Central memory CD8-positive, alpha-beta T cell (primary cell): Measurements from ENCODE around the gene TWIST2.

Experiments used
- ATAC-seq: fragments of 150-1000 bp; cut with Tn5 transposase; replicated peaks from 2 replicates; pipeline ENCODE4 v1.10.0; 2022; ENCODE audit warnings: mild to moderate bottlenecking, moderate FRiP score, moderate number of reproducible peaks; ENCODE audit not compliant: poor library complexity, severe bottlenecking; ENCODE audit errors: extremely low read depth
- DNase-seq, 2 donors: peaks; one replicate each; pipeline ENCODE4 v3.0.0; 2021; ENCODE audit warnings: low spot score in 2 of 2
- H3K27ac Mint-ChIP-seq: one replicate; pipeline ENCODE4 v1.8.0; 2022; ENCODE audit warnings: low read depth, mild to moderate bottlenecking, moderate library complexity, mixed read lengths
- H3K27me3 Mint-ChIP-seq: one replicate; pipeline ENCODE4 v1.8.0; 2022; ENCODE audit warnings: mixed read lengths
- H3K36me3 Mint-ChIP-seq: one replicate; pipeline ENCODE4 v1.8.0; 2022; ENCODE audit warnings: mild to moderate bottlenecking, moderate library complexity, mixed read lengths; ENCODE audit not compliant: insufficient read depth
- H3K4me1 Mint-ChIP-seq: one replicate; pipeline ENCODE4 v1.8.0; 2022; ENCODE audit warnings: mixed read lengths
- H3K4me3 Mint-ChIP-seq: one replicate; pipeline ENCODE4 v1.8.0; 2022; ENCODE audit warnings: mild to moderate bottlenecking, moderate library complexity, mixed read lengths
- H3K9me3 Mint-ChIP-seq: one replicate; pipeline ENCODE4 v1.8.0; 2022; ENCODE audit warnings: mixed read lengths

The TWIST2 gene

GRCh38 chr2:238854246-238854645 is 6.4 kb downstream of the TWIST2 start:
- no peak for DNase-seq
- no peak overlapping the region for H3K4me3 Mint-ChIP-seq
- no peak overlapping the region for H3K27ac Mint-ChIP-seq
- peaks cover 69% of the 10 kb centered on the region for H3K27me3 Mint-ChIP-seq
- no peaks in the 10 kb centered on the region for H3K36me3 Mint-ChIP-seq
- no peaks in the 10 kb centered on the region for H3K9me3 Mint-ChIP-seq
- no peak for ATAC-seq
- no peaks in the 10 kb centered on the region for H3K4me1 Mint-ChIP-seq

DNA sequence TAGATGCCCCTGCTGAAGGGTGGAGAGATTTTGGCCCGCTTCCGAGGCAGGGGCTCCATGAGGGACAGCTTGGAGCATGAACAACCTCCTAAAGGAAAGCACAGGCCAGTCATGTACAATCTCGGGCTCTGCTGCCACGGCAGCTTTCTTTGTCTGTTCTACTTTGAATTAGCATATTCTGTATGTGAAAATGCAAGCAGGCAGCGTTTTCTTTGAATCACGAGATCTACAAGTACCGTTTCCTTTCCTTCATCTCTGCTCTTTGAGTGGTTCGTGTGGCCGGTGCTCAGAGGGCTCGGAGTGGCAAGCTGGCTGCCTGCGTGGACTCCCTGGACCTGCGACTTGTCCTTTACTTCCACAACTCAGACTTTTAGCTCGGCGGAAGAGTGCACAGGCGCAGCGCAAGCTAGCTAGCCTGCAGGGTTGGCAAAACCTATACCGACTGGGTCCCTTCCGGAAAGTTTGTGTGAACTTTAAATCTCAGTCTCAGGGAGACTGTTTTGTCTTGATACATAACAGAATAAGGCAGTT is 6.9 kb downstream of the TWIST2 start:
- Mint-ChIP-seq H3K4me1 (no peaks in the 10 kb centered on the region), H3K9me3 (no peaks in the 10 kb centered on the region), H3K36me3 (no peaks in the 10 kb centered on the region), H3K27me3 (peaks cover 74% of the 10 kb centered on the region), H3K27ac (no peak overlapping the region), H3K4me3 (no peak overlapping the region)
- ATAC-seq, result no peak
- no peak for DNase-seq

DNA sequence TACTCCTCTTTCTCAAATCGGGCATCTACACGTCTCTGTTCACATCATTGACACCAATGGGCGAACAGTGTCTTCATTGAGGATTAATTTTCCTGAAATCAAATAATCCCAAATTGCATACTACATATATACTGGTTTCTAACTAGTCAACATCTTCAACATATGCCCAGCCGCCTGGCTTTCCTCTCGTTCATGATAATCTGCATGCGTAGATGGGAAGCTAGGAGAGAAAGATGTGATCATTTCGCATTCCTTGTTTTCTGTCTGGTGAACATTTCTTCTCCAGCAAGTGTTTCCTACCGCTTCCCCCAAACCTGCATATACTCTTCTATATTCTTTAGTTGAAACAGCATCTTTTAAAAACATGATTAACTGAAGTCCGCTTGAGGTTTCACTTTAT is 7.4 kb downstream of the TWIST2 start:
- Mint-ChIP-seq H3K4me3 (no peak overlapping the region), H3K9me3 (no peaks in the 10 kb centered on the region), H3K27me3 (peaks cover 79% of the 10 kb centered on the region), H3K27ac (no peak overlapping the region), H3K4me1 (no peaks in the 10 kb centered on the region), H3K36me3 (no peaks in the 10 kb centered on the region)
- no peak for DNase-seq
- ATAC-seq, result no peak

GRCh38 chr2:238855891-238856580 is 8.2 kb downstream of the TWIST2 start:
- peaks cover 85% of the 10 kb centered on the region for H3K27me3 Mint-ChIP-seq
- ATAC-seq, result no peak
- no peaks in the 10 kb centered on the region for H3K36me3 Mint-ChIP-seq
- H3K9me3 Mint-ChIP-seq, result no peaks in the 10 kb centered on the region
- no peak for DNase-seq
- H3K4me1 Mint-ChIP-seq, result no peaks in the 10 kb centered on the region
- H3K4me3 Mint-ChIP-seq, result no peak overlapping the region
- H3K27ac Mint-ChIP-seq, result no peak overlapping the region

GRCh38 chr2:238856713-238857567 is 9.1 kb downstream of the TWIST2 start:
- Mint-ChIP-seq H3K9me3 (no peaks in the 10 kb centered on the region), H3K4me1 (no peaks in the 10 kb centered on the region), H3K27ac (no peak overlapping the region), H3K27me3 (peaks cover 85% of the 10 kb centered on the region), H3K4me3 (no peak overlapping the region), H3K36me3 (no peaks in the 10 kb centered on the region)
- ATAC-seq (no peak), DNase-seq (no peak)

DNA sequence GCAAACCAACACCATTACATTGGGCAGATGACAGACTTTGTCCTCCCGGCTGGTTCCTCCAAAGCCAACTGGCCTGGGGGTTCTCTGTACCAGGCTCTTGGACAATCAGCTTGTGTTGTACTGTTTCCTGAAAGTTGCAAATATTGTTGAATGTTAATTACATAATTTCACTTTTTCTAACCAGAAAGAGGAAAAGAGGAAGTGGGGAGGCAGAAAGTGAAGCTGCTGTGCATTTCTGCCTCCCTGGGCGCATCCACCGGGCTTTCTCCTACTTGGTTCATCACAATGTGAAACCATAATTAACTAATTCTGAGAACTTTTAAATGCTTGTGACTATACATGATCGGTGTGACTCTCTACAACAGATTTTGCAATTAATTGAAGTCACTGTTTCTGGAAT is 10.1 kb downstream of the TWIST2 start:
- H3K27ac Mint-ChIP-seq, result no peak overlapping the region

GRCh38 chr2:238859636-238860347 is 11.9 kb downstream of the TWIST2 start:
- ATAC-seq (no peak), DNase-seq (no peak)
- H3K27me3 Mint-ChIP-seq, result peaks cover 80% of the 10 kb centered on the region
- H3K4me1 Mint-ChIP-seq, result no peaks in the 10 kb centered on the region
- H3K27ac Mint-ChIP-seq, result no peak overlapping the region
- H3K9me3 Mint-ChIP-seq, result no peaks in the 10 kb centered on the region
- H3K36me3 Mint-ChIP-seq, result no peaks in the 10 kb centered on the region
- no peak overlapping the region for H3K4me3 Mint-ChIP-seq

More for the DNA sequence above, 10.1 kb downstream of the TWIST2 start:
- Mint-ChIP-seq H3K36me3 (no peaks in the 10 kb centered on the region), H3K4me3 (no peak overlapping the region), H3K27me3 (peaks cover 85% of the 10 kb centered on the region), H3K9me3 (no peaks in the 10 kb centered on the region), H3K4me1 (no peaks in the 10 kb centered on the region)
- DNase-seq (no peak), ATAC-seq (no peak)

- DNase-seq (no peak), ATAC-seq (no peak)
- Mint-ChIP-seq H3K9me3 (no peaks in the 10 kb centered on the region), H3K36me3 (no peaks in the 10 kb centered on the region), H3K27ac (no peak overlapping the region), H3K4me1 (no peaks in the 10 kb centered on the region), H3K4me3 (no peak overlapping the region), H3K27me3 (peaks cover 67% of the 10 kb centered on the region)
These were observed 13.3 kb downstream of the TWIST2 start for GRCh38 chr2:238861013-238861730.

GRCh38 chr2:238861766-238862315 is 14.0 kb downstream of the TWIST2 start:
- no peaks in the 10 kb centered on the region for H3K36me3 Mint-ChIP-seq
- H3K27me3 Mint-ChIP-seq, result peaks cover 65% of the 10 kb centered on the region
- no peaks in the 10 kb centered on the region for H3K9me3 Mint-ChIP-seq
- H3K27ac Mint-ChIP-seq, result no peak overlapping the region
- no peak for DNase-seq
- no peak overlapping the region for H3K4me3 Mint-ChIP-seq
- no peak for ATAC-seq
- H3K4me1 Mint-ChIP-seq, result no peaks in the 10 kb centered on the region

DNA sequence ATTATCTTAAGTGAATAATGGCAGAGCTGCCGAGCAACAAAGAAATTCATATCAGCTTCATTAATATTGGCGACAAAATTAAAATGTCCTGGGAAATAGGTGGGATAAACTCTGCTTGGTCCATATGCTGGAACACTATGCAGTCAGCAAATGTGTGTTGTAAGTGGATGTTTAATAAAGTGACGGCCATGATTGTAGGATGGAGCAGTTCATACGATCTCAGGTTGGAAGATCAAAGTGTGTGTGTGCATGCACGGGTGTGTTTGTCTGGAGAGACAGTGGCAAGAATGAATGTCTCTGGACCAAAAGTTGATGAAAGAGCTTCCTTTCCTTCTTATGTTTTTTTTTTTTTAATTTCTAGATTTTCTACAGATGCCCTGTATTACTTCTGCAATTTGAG is 14.8 kb downstream of the TWIST2 start:
- H3K27me3 Mint-ChIP-seq, result peaks cover 65% of the 10 kb centered on the region
- no peaks in the 10 kb centered on the region for H3K36me3 Mint-ChIP-seq
- no peak for DNase-seq
- H3K4me1 Mint-ChIP-seq, result no peaks in the 10 kb centered on the region
- ATAC-seq, result no peak
- H3K9me3 Mint-ChIP-seq, result no peaks in the 10 kb centered on the region
- H3K4me3 Mint-ChIP-seq, result no peak overlapping the region
- no peak overlapping the region for H3K27ac Mint-ChIP-seq

GRCh38 chr2:238863231-238863630 is 15.3 kb downstream of the TWIST2 start:
- ATAC-seq (no peak), DNase-seq (no peak)
- Mint-ChIP-seq H3K4me1 (no peaks in the 10 kb centered on the region), H3K27ac (no peak overlapping the region), H3K36me3 (no peaks in the 10 kb centered on the region), H3K4me3 (no peak overlapping the region), H3K9me3 (no peaks in the 10 kb centered on the region), H3K27me3 (peaks cover 63% of the 10 kb centered on the region)

DNA sequence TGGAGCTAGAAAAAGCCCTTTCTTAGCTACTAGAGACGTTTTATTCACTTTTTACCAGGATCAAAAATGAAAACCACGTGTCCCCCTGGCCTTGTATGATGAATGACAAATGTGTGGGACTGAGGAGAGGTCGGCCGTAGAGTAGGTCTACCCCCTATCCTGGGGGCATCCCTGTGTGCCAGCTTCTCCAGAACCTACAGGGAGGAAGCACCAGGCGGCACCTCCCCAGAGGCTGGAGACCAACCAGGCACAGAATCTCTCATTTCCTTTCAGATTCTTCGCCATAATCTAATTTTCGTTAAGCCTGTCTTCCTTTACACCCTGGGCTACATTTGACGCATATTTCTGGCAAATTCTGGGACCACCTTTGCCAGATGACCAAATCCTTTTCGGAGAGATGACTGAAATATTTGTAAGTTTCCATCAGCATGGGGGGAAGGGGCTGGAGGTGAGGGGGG is 15.9 kb downstream of the TWIST2 start:
- Mint-ChIP-seq H3K4me3 (no peak overlapping the region), H3K36me3 (no peaks in the 10 kb centered on the region), H3K4me1 (no peaks in the 10 kb centered on the region), H3K27ac (no peak overlapping the region), H3K27me3 (peaks cover 58% of the 10 kb centered on the region), H3K9me3 (no peaks in the 10 kb centered on the region)
- ATAC-seq, result no peak
- no peak for DNase-seq
